WTC11 (cell line): Measurements from ENCODE around the gene FNIP1. TPM values are rescaled to one million over a fixed set of nuclear protein-coding genes. Genes with fewer than 3 reads are reported as not detected.
A peak's percentile ranks its signal among the peaks of the same experiment; 100 is the strongest.

Experiments
- ATAC-seq: fragments of 200-7000 bp; cut with Tn5 transposase; 2 replicates; pipeline ENCODE4 v1.10.0; 2021; ENCODE audit warnings: mild to moderate bottlenecking, moderate library complexity
- CTCF ChIA-PET: fragments of 300-600 bp; sonication (Branson Sonifier 250); formaldehyde crosslinking; loops from one replicate; lab custom pipeline; 2021; ENCODE audit warnings: antibody characterized with exemption; lab: Charles Lee
- POLR2A ChIA-PET: fragments of 350-600 bp; sonication (Branson Sonifier 250); formaldehyde crosslinking; loops from one replicate; lab custom pipeline; 2021; ENCODE audit warnings: antibody characterized with exemption; lab: Charles Lee
- DNase-seq: peaks from one replicate; pipeline ENCODE4 v3.0.0; 2021; ENCODE audit warnings: low spot score
- H3K27ac Mint-ChIP-seq: 2 replicates; pipeline ENCODE4 v1.8.0; 2021; ENCODE audit warnings: mixed read lengths
- H3K27me3 Mint-ChIP-seq: 2 replicates; pipeline ENCODE4 v1.8.0; 2021; ENCODE audit warnings: low read depth, mild to moderate bottlenecking, moderate library complexity, mixed read lengths
- H3K36me3 Mint-ChIP-seq: 2 replicates; pipeline ENCODE4 v1.8.0; 2021; ENCODE audit warnings: mixed read lengths
- H3K4me1 Mint-ChIP-seq: 2 replicates; pipeline ENCODE4 v1.8.0; 2022; ENCODE audit warnings: mixed read lengths
- H3K4me3 Mint-ChIP-seq: 2 replicates; pipeline ENCODE4 v1.8.0; 2021; ENCODE audit warnings: mild to moderate bottlenecking, moderate library complexity, mixed read lengths
- H3K9me3 Mint-ChIP-seq: 2 replicates; pipeline ENCODE4 v1.8.0; 2021; ENCODE audit warnings: mixed read lengths
- CREB1 ChIP-seq: sonication (generic); formaldehyde crosslinking; IDR thresholded peaks from 2 replicates; pipeline ENCODE4 v1.8.0; 2023; ENCODE audit warnings: mild to moderate bottlenecking, missing genetic modification reagents
- CREM ChIP-seq: sonication (generic); formaldehyde crosslinking; IDR thresholded peaks from 2 replicates; pipeline ENCODE4 v1.8.1; 2022; ENCODE audit warnings: mild to moderate bottlenecking, missing genetic modification reagents, moderate library complexity
- FOXP4 ChIP-seq: sonication (generic); formaldehyde crosslinking; IDR thresholded peaks from 2 replicates; pipeline ENCODE4 v1.8.0; 2022; ENCODE audit warnings: mild to moderate bottlenecking, missing genetic modification reagents
- MYBL2 ChIP-seq: sonication (generic); formaldehyde crosslinking; IDR thresholded peaks from 2 replicates; pipeline ENCODE4 v1.8.1; 2023; ENCODE audit warnings: mild to moderate bottlenecking, moderate library complexity, missing genetic modification reagents
- RORB ChIP-seq: fragments of 250-450 bp; sonication (Bioruptor Pico); IDR thresholded peaks from 2 replicates; pipeline ENCODE4 v1.9.0; 2021; ENCODE audit warnings: mild to moderate bottlenecking
- TCF7 ChIP-seq: sonication (generic); formaldehyde crosslinking; IDR thresholded peaks from 2 replicates; pipeline ENCODE4 v1.8.0; 2022; ENCODE audit warnings: mild to moderate bottlenecking, low read depth, missing genetic modification reagents, moderate library complexity
- USF1 ChIP-seq: sonication (generic); formaldehyde crosslinking; IDR thresholded peaks from 2 replicates; pipeline ENCODE4 v1.8.0; 2022; ENCODE audit warnings: mild to moderate bottlenecking, missing genetic modification reagents
- USF2 ChIP-seq: sonication (generic); formaldehyde crosslinking; IDR thresholded peaks from 2 replicates; pipeline ENCODE4 v1.8.1; 2023; ENCODE audit warnings: mild to moderate bottlenecking, missing genetic modification reagents, moderate library complexity
- ZNF219 ChIP-seq: sonication (generic); formaldehyde crosslinking; IDR thresholded peaks from 2 replicates; pipeline ENCODE4 v1.8.0; 2023; ENCODE audit warnings: missing genetic modification reagents, mild to moderate bottlenecking, borderline replicate concordance
- ZNF425 ChIP-seq: fragments of 250-450 bp; sonication (Bioruptor Pico); conservative IDR thresholded peaks from 2 replicates; pipeline ENCODE4 v1.9.0; 2021; ENCODE audit warnings: mild to moderate bottlenecking
- ZNF532 ChIP-seq: fragments of 250-450 bp; sonication (Bioruptor Pico); IDR thresholded peaks from 2 replicates; pipeline ENCODE4 v1.9.0; 2021; ENCODE audit warnings: mild to moderate bottlenecking, borderline replicate concordance
- total RNA-seq: library from RNA; stranded (reverse); gene quantifications from 3 replicates; pipeline ENCODE4 v1.2.3, GENCODE V29; 2021

The FNIP1 gene
- total RNA-seq, 1 experiment from 2014 or later: 17.2 TPM

- H3K4me3 Mint-ChIP-seq: no peak overlapping the region
- ATAC-seq: no peak
- H3K4me1 Mint-ChIP-seq: peaks cover 42% of the 10 kb centered on the region
- no peaks in the 10 kb centered on the region for H3K9me3 Mint-ChIP-seq
- CTCF ChIA-PET: no interaction called here
- H3K36me3 Mint-ChIP-seq: no peaks in the 10 kb centered on the region
- DNase-seq: no peak
- no peak for TF ChIP-seq CREB1
- TF ChIP-seq ZNF425 (CRISPR knock-in tag): no peak
- TF ChIP-seq MYBL2 (CRISPR knock-in tag): no peak
- no peak for TF ChIP-seq ZNF219 (CRISPR knock-in tag)
- TF ChIP-seq TCF7 (CRISPR knock-in tag): no peak
- TF ChIP-seq FOXP4 (CRISPR knock-in tag): no peak
- TF ChIP-seq, all 79 proteins: peak for 0
- Mint-ChIP-seq H3K27me3 (no peaks in the 10 kb centered on the region), H3K27ac (peak overlapping the region; percentile 61; the same call in 1 of the 2 replicates)
- POLR2A ChIA-PET: interaction anchor here (1.9 kb wide), 1 partner anchor 186 kb away, joined by 4 read pairs; the partner anchor contains the start of gene FNIP1
Measured at GRCh38 chr5:131611064-131611381, 185.8 kb downstream of the FNIP1 start.

- CTCF ChIA-PET: interaction anchor here (0.5 kb wide), 1 partner anchor 276 kb away, joined by 3 read pairs; no protein-coding TSS in a partner anchor
- peak overlapping the region; percentile 61; the same call in 1 of the 2 replicates for H3K27ac Mint-ChIP-seq
- POLR2A ChIA-PET: interaction anchor here (1.9 kb wide), 1 partner anchor 187 kb away, joined by 4 read pairs; the partner anchor contains the start of gene FNIP1
Measured at GRCh38 chr5:131610198-131611063, 186.4 kb downstream of the FNIP1 start.

GRCh38 chr5:131609774-131610173 is 187.0 kb downstream of the FNIP1 start:
- no peak overlapping the region for H3K27ac Mint-ChIP-seq
- TF ChIP-seq CREM: no peak
- no peak for DNase-seq
- H3K27me3 Mint-ChIP-seq: no peaks in the 10 kb centered on the region
- CTCF ChIA-PET: interaction anchor here (0.5 kb wide), 1 partner anchor 277 kb away, joined by 3 read pairs; no protein-coding TSS in a partner anchor
- no peak overlapping the region for H3K4me3 Mint-ChIP-seq
- H3K9me3 Mint-ChIP-seq: no peaks in the 10 kb centered on the region
- H3K36me3 Mint-ChIP-seq: no peaks in the 10 kb centered on the region
- POLR2A ChIA-PET: interaction anchor here (1.9 kb wide), 1 partner anchor 187 kb away, joined by 4 read pairs; the partner anchor contains the start of gene FNIP1
- peaks cover 35% of the 10 kb centered on the region for H3K4me1 Mint-ChIP-seq
- ATAC-seq: no peak

More at GRCh38 chr5:131610198-131611063, 186.4 kb downstream of the FNIP1 start:
- H3K9me3 Mint-ChIP-seq: no peaks in the 10 kb centered on the region
- no peaks in the 10 kb centered on the region for H3K27me3 Mint-ChIP-seq
- H3K4me1 Mint-ChIP-seq: peaks cover 42% of the 10 kb centered on the region
- H3K4me3 Mint-ChIP-seq: no peak overlapping the region
- TF ChIP-seq RORB (CRISPR knock-in tag) (no peak), TCF7 (CRISPR knock-in tag) (no peak), USF2 (no peak)
- peak; percentile 46; the same call in 1 of the 2 replicates for ATAC-seq
- H3K36me3 Mint-ChIP-seq: no peaks in the 10 kb centered on the region
- DNase-seq: no peak

GRCh38 chr5:131608597-131608996 is 188.2 kb downstream of the FNIP1 start:
- ChIA-PET CTCF (no interaction called here), POLR2A (no interaction called here)
- no peaks in the 10 kb centered on the region for H3K27me3 Mint-ChIP-seq
- ATAC-seq: no peak
- 0 out of 2 replicates have a peak overlapping the region, but pooled peaks have one; percentile 24 for H3K27ac Mint-ChIP-seq
- H3K9me3 Mint-ChIP-seq: no peaks in the 10 kb centered on the region
- DNase-seq: no peak
- peaks cover 3% of the 10 kb centered on the region; the same call in 1 of the 2 replicates for H3K36me3 Mint-ChIP-seq
- TF ChIP-seq CREB1: no peak
- TF ChIP-seq USF1 (CRISPR knock-in tag): 0 out of 2 replicates have a peak, but pooled peaks have one; percentile 7
- TF ChIP-seq ZNF532: no peak
- peaks cover 29% of the 10 kb centered on the region for H3K4me1 Mint-ChIP-seq
- no peak overlapping the region for H3K4me3 Mint-ChIP-seq
